ENCODE data around the gene HARS1. TPM values are rescaled to one million over a fixed set of nuclear protein-coding genes. Genes with fewer than 3 reads are reported as not detected.
A peak's percentile ranks its signal among the peaks of the same experiment; 100 is the strongest.
"Not testable (repeated sequence)": the region's sequence is repeated elsewhere in the genome, so short reads cannot be mapped to it uniquely, and the experiment has no call there.

Gene HARS1, protein sequence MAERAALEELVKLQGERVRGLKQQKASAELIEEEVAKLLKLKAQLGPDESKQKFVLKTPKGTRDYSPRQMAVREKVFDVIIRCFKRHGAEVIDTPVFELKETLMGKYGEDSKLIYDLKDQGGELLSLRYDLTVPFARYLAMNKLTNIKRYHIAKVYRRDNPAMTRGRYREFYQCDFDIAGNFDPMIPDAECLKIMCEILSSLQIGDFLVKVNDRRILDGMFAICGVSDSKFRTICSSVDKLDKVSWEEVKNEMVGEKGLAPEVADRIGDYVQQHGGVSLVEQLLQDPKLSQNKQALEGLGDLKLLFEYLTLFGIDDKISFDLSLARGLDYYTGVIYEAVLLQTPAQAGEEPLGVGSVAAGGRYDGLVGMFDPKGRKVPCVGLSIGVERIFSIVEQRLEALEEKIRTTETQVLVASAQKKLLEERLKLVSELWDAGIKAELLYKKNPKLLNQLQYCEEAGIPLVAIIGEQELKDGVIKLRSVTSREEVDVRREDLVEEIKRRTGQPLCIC
- total RNA-seq (10 to 100 TPM; 60.7 to 63.5 TPM), polyA plus RNA-seq (10 to 100 TPM; 70.8 to 72.9 TPM)

DNA sequence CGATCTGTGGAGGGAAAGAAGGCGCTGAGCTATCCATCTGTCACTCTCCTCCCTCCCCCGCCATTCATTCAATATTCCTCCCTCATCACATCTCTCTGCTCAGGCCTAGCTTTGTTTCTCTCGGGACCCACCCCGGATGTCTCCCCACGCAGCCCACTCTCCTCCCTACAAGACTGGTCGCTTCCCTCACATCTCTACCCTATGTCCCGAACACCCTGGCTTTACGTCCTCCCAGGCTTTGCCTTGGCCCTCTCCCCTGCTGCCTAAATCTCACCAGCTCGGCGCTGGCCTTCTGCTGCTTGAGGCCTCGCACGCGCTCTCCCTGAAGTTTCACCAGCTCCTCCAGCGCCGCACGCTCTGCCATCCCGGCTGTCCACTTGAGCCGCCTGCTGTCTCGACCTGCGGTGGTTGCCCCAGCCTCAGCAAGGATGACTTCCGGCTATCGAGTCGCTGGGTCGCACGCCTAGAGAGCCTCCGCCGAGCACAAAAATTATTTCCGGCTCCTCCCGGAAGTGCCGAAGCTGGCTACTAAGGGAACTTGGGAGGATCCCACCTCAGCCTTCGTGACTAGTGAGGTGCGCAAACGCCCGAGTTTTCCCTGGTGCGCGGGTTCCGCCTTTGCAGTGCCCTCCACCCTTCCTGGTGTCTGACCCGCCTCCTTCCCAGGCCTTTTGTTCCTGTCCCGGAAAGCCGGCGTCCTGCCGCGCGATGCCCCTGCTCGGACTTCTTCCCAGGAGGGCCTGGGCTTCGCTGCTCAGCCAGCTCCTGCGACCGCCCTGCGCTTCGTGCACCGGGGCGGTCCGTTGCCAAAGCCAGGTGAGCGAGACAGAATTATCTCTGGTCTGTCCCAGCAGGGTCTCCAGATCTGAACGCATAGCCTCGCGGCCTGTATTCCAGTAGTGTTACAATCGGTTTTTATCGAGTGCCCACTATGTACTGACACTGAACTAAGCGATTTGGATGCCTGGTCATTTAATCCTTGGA is at the start of gene HARS1, which contains the start of gene HARS2:
Gene HARS1 (minus strand): TSS at position 430 of the 984 bp plus-strand sequence. CDS start 66 bp downstream, at position 364.
Gene HARS2 (plus strand): TSS at position 515 of the 984 bp plus-strand sequence. CDS start 194 bp downstream, at position 709.
- H3K9me3 Mint-ChIP-seq = no peaks in the 10 kb centered on the region
- DNase-seq = peak; percentile 77 to 89 (median 78)
- peak within 1 kb of the TSS; percentile 83 for H3K27ac ChIP-seq (ENCODE audit: low read depth, low read length)
- POLR2A ChIA-PET (ENCODE audit: partially characterized antibody) = interaction anchor here (0.6 to 4.4 kb wide), 22 partner anchors 10 to 582 kb away, joined by 3 to 68 read pairs (median 5); partner anchors contain the start of genes ANKHD1, CD14, DND1 and EIF4EBP3
- no peaks in the 10 kb centered on the region for H3K9me3 ChIP-seq (ENCODE audit: control insufficient read depth in 1 of 2, low read length in 2 of 2)
- CTCF ChIA-PET (ENCODE audit: partially characterized antibody) = interaction anchor here (0.9 to 1.7 kb wide), 5 partner anchors 20 to 52 kb away, joined by 3 to 8 read pairs (median 3); partner anchors contain the start of genes IK and NDUFA2
- intact Hi-C loops (cut with micrococcal nuclease) = loop anchor here (1.0 kb wide), 5 partner anchors 9 to 127 kb away; partner anchors contain the start of genes APBB3, IK, NDUFA2 and SLC35A4
- H3K27me3 ChIP-seq (ENCODE audit: insufficient read depth, low read length) = no peaks in the 10 kb centered on the region
- peak within 1 kb of the TSS; percentile 97 to 100 (median 98) for H3K27ac Mint-ChIP-seq
- peak within 1 kb of the TSS; percentile 97 to 100 (median 99) for H3K4me3 Mint-ChIP-seq
- H3K27me3 Mint-ChIP-seq = no peaks in the 10 kb centered on the region
- peaks cover 32% of the 10 kb centered on the region for H3K36me3 ChIP-seq (ENCODE audit: insufficient read depth, low read length)
- peaks cover 34% of the 10 kb centered on the region for H3K4me1 ChIP-seq (ENCODE audit: insufficient read depth, low read length)
- peaks cover 23 to 47% (median 37%) of the 10 kb centered on the region in 4 donors for H3K4me1 Mint-ChIP-seq
- peaks cover 20 to 59% of the 10 kb centered on the region in 2 donors for H3K36me3 Mint-ChIP-seq
- peak within 1 kb of the TSS; percentile 91 for H3K4me3 ChIP-seq (ENCODE audit: low read length in 2 of 2)

DNA sequence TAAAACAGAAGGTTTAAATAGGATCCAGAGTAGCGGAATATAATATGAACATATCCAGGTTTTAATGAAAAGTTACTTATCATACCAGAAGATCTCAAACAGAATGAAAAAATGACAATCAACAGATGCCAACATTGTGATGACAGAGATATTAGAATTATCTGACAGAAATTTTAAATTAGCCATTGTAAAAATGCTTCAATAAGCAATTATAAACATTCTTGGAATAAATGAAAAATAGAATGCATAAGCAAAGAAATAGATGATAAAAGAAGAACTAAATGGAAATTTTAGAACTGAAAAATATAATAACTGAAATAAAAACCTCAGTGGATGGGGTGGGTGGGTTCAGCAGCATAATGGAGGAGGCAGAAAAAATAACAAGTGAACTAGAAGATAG is 46.3 kb upstream of the HARS1 start:
- Mint-ChIP-seq H3K4me3 (no peak overlapping the region), H3K36me3 (peaks cover 0 to 5% of the 10 kb centered on the region in 2 donors), H3K4me1 (no peaks in the 10 kb centered on the region), H3K27me3 (peaks cover 23 to 35% of the 10 kb centered on the region in 2 donors), H3K27ac (no peak overlapping the region), H3K9me3 (peaks cover 0 to 45% (median 25%) of the 10 kb centered on the region in 8 donors)
- Histone ChIP-seq H3K27ac (ENCODE audit: low read depth, low read length) (no peak overlapping the region), H3K9me3 (ENCODE audit: control insufficient read depth in 1 of 2, low read length in 2 of 2) (peaks cover 0 to 4% of the 10 kb centered on the region in 2 donors), H3K27me3 (ENCODE audit: insufficient read depth, low read length) (no peaks in the 10 kb centered on the region), H3K36me3 (ENCODE audit: insufficient read depth, low read length) (no peaks in the 10 kb centered on the region), H3K4me3 (ENCODE audit: low read length in 2 of 2) (no peak overlapping the region), H3K4me1 (ENCODE audit: insufficient read depth, low read length) (no peaks in the 10 kb centered on the region)
- DNase-seq = no peak
- POLR2A ChIA-PET (ENCODE audit: partially characterized antibody) = no interaction called here
- CTCF ChIA-PET (ENCODE audit: partially characterized antibody) = no interaction called here
- intact Hi-C loops (cut with micrococcal nuclease) = no loop called here

- Mint-ChIP-seq H3K36me3 (no peaks in the 10 kb centered on the region), H3K4me3 (no peak overlapping the region), H3K4me1 (peaks cover 0 to under 1% (median 0%) of the 10 kb centered on the region in 4 donors), H3K27ac (no peak overlapping the region), H3K9me3 (peaks cover 0 to 19% (median 14%) of the 10 kb centered on the region in 8 donors), H3K27me3 (peaks cover 18 to 33% of the 10 kb centered on the region in 2 donors)
- Histone ChIP-seq H3K9me3 (ENCODE audit: control insufficient read depth in 1 of 2, low read length in 2 of 2) (peaks cover 0 to under 1% of the 10 kb centered on the region in 2 donors), H3K36me3 (ENCODE audit: insufficient read depth, low read length) (no peaks in the 10 kb centered on the region), H3K27ac (ENCODE audit: low read depth, low read length) (no peak overlapping the region), H3K4me1 (ENCODE audit: insufficient read depth, low read length) (no peaks in the 10 kb centered on the region), H3K27me3 (ENCODE audit: insufficient read depth, low read length) (no peaks in the 10 kb centered on the region), H3K4me3 (ENCODE audit: low read length in 2 of 2) (no peak overlapping the region)
- DNase-seq = no peak
- intact Hi-C loops (cut with micrococcal nuclease) = no loop called here
- POLR2A ChIA-PET (ENCODE audit: partially characterized antibody) = no interaction called here
- CTCF ChIA-PET (ENCODE audit: partially characterized antibody) = interaction anchor here (1.8 kb wide), 1 partner anchor 362 kb away, joined by 4 read pairs; no protein-coding TSS in a partner anchor
Observed at GRCh38 chr5:140734354-140734753, 43.2 kb upstream of the HARS1 start.

DNA sequence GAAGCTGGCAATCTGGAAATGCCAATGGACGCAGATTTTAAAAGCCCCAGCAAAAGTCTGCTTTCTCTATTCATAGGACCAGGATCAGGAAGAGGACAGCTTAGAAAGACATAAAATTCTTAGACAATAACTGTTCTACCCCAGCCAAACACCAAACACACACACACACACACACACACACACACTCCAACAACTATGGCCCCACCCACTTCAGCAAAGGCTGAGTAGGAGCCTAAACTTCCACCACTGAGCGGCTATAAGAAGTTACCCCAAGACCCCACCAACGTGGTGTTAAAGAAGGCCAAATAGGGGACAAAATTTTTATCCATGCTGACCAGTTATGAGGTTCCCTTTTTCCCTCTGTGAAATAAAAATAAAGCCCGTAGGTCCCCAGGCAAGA is 41.9 kb upstream of the HARS1 start:
- Mint-ChIP-seq H3K27ac (no peak overlapping the region), H3K27me3 (peaks cover 18 to 34% of the 10 kb centered on the region in 2 donors), H3K4me3 (no peak overlapping the region), H3K4me1 (peaks cover 1 to 6% (median 4%) of the 10 kb centered on the region in 4 donors), H3K36me3 (no peaks in the 10 kb centered on the region), H3K9me3 (peaks cover 0 to 16% (median 11%) of the 10 kb centered on the region in 8 donors)
- H3K27ac ChIP-seq (ENCODE audit: low read depth, low read length) = no peak overlapping the region
- no peaks in the 10 kb centered on the region for H3K27me3 ChIP-seq (ENCODE audit: insufficient read depth, low read length)
- CTCF ChIA-PET (ENCODE audit: partially characterized antibody) = no interaction called here
- intact Hi-C loops (cut with micrococcal nuclease) = no loop called here
- POLR2A ChIA-PET (ENCODE audit: partially characterized antibody) = no interaction called here
- DNase-seq = no peak
- H3K36me3 ChIP-seq (ENCODE audit: insufficient read depth, low read length) = no peaks in the 10 kb centered on the region
- no peak overlapping the region for H3K4me3 ChIP-seq (ENCODE audit: low read length in 2 of 2)
- H3K4me1 ChIP-seq (ENCODE audit: insufficient read depth, low read length) = no peaks in the 10 kb centered on the region
- no peaks in the 10 kb centered on the region for H3K9me3 ChIP-seq (ENCODE audit: control insufficient read depth in 1 of 2, low read length in 2 of 2)

DNA sequence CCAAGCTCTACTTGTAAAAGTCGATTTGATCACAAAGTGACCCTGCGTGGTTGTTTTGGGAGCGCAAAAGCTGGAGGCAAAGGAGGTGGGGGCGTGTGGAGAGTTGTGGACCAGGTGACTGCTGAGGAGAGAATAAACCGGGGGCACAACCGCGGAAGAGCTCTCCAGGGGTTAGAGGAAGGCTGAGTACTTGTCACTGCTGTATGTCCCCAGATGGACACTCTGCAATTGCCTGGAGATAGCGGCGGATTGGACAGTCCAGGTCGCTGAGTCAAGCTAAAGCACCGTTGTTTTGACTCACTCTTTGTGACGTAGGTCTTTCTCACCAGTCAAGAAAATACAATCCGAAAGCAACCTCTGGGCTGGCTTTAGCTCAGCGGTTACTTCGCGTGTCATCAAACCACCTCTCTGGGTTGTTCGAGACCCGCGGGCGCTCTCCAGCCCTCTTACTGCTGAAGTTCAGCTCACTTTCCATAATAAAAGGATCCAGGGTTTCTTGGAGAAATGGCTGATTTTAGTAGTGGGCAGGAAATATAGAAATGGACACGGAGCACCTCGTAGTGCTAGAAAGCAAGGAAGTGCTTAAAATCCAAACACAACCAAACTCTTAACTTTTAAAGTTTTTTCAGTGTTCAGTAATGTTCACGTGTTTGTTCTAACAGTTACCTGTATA is 34.8 kb upstream of the HARS1 start:
- Mint-ChIP-seq H3K36me3 (peaks cover 0 to 5% of the 10 kb centered on the region in 2 donors), H3K9me3 (peaks cover 0 to 4% (median 0%) of the 10 kb centered on the region in 8 donors), H3K27me3 (peaks cover 3 to 11% of the 10 kb centered on the region in 2 donors), H3K4me1 (peaks cover 9 to 25% (median 17%) of the 10 kb centered on the region in 4 donors), H3K27ac (peak overlapping the region; percentile 37 to 99 (median 74)), H3K4me3 (peak overlapping the region; percentile 75 to 90 (median 81))
- Histone ChIP-seq H3K9me3 (ENCODE audit: control insufficient read depth in 1 of 2, low read length in 2 of 2) (no peaks in the 10 kb centered on the region), H3K27me3 (ENCODE audit: insufficient read depth, low read length) (no peaks in the 10 kb centered on the region), H3K4me3 (ENCODE audit: low read length in 2 of 2) (peak overlapping the region; percentile 39 to 42), H3K4me1 (ENCODE audit: insufficient read depth, low read length) (peaks cover 6% of the 10 kb centered on the region), H3K36me3 (ENCODE audit: insufficient read depth, low read length) (no peaks in the 10 kb centered on the region), H3K27ac (ENCODE audit: low read depth, low read length) (no peak overlapping the region)
- ChIA-PET POLR2A (ENCODE audit: partially characterized antibody) (interaction anchor here (0.9 to 1.8 kb wide), 4 partner anchors 15 to 325 kb away, joined by 4 to 9 read pairs (median 5); partner anchors contain the start of genes CD14 and NDUFA2), CTCF (ENCODE audit: partially characterized antibody) (interaction anchor here (0.6 to 9.6 kb wide), 9 partner anchors 14 to 486 kb away, joined by 3 to 89 read pairs (median 3); partner anchors contain the start of gene SLC4A9)
- intact Hi-C loops (cut with micrococcal nuclease) = no loop called here
- DNase-seq = peak; percentile 61 to 88 (median 63)

DNA sequence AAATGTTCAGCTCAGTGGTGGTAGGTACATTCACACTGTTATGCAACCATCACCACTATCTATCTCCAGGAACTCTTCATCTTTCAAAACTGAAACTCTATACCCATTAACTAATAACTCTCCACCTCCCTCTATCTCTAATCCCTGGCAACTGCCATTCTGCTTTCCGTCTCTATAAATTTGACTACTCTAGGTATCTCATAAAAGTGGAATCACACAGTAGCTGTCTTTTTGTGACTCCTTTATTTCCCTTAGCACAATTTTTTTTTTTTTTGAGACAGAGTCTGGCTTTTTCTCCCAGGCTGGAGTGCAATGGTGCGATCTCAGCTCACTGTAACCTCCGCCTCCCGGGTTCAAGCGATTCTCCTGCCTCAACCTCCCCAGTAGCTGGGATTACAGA is 30.2 kb upstream of the HARS1 start:
- DNase-seq; H3K27me3 ChIP-seq (ENCODE audit: insufficient read depth, low read length); H3K36me3 ChIP-seq (ENCODE audit: insufficient read depth, low read length); H3K27ac Mint-ChIP-seq; H3K9me3 Mint-ChIP-seq; H3K9me3 ChIP-seq (ENCODE audit: control insufficient read depth in 1 of 2, low read length in 2 of 2); H3K27ac ChIP-seq (ENCODE audit: low read depth, low read length); H3K4me3 ChIP-seq (ENCODE audit: low read length in 2 of 2); H3K4me3 Mint-ChIP-seq; H3K4me1 Mint-ChIP-seq; H3K4me1 ChIP-seq (ENCODE audit: insufficient read depth, low read length); H3K36me3 Mint-ChIP-seq; H3K27me3 Mint-ChIP-seq: not testable (repeated sequence)
- ChIA-PET POLR2A (ENCODE audit: partially characterized antibody) (interaction anchor here (1.5 kb wide), 1 partner anchor 174 kb away, joined by 4 read pairs; the partner anchor contains the start of gene EIF4EBP3), CTCF (ENCODE audit: partially characterized antibody) (interaction anchor here (0.9 to 9.6 kb wide), 8 partner anchors 11 to 362 kb away, joined by 3 to 89 read pairs (median 10); partner anchors contain the start of genes ANKHD1, EIF4EBP3 and SLC4A9)
- intact Hi-C loops (cut with micrococcal nuclease) = loop anchor here (2.0 kb wide), 1 partner anchor 477 kb away; no protein-coding TSS in a partner anchor
